ENCODE results near the gene NOP9.
"Not testable (repeated sequence)": the region's sequence is repeated elsewhere in the genome, so short reads cannot be mapped to it uniquely, and the experiment has no call there.

The NOP9 gene

DNA sequence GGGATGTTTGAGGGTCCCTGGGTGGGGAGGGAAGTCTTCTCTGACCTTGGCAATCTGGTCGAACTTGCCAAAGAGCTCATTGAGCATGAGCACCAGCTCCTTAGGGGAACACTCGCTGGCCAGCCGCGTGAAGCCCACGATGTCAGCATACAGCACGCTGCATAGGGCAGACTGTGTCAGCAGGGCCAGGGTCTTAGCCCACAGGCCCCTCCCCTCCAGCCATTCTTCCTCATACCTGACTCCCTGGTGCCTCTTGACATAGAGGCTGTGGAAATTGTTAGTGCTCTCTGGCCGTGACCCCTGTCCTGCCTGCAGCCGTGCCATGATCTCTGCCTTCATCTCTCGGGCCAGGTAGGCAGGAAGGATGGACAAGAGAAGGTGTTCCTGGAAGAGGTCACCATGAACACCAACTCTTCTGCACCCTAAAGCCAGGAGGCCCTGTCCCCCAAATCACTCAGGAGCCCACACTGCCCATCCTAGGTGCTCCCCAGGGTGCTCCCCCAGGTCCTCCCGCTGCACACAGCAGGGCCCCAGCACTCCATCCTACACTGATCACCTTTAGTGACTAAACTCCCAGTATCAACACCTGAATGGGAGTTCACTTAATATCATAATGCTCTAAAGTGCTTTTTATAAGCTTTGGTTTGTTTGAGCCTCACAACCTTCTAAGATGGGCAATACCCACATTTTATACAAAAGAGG lies 31.5 kb downstream of the NOP9 start:
- no peak for DNase-seq

- DNase-seq, result no peak
Measured at GRCh38 chr14:24331731-24332267, 32.1 kb downstream of the NOP9 start.

GRCh38 chr14:24332268-24332993 lies 32.8 kb downstream of the NOP9 start:
- peak; percentile 84 for DNase-seq

- DNase-seq, result peak; percentile 46
Measured at GRCh38 chr14:24334431-24335291, 35.0 kb downstream of the NOP9 start, which contains the start of gene ADCY4. ADCY4 (minus strand) TSS chr14:24335071; CDS start chr14:24334652, 419 bp downstream.

DNA sequence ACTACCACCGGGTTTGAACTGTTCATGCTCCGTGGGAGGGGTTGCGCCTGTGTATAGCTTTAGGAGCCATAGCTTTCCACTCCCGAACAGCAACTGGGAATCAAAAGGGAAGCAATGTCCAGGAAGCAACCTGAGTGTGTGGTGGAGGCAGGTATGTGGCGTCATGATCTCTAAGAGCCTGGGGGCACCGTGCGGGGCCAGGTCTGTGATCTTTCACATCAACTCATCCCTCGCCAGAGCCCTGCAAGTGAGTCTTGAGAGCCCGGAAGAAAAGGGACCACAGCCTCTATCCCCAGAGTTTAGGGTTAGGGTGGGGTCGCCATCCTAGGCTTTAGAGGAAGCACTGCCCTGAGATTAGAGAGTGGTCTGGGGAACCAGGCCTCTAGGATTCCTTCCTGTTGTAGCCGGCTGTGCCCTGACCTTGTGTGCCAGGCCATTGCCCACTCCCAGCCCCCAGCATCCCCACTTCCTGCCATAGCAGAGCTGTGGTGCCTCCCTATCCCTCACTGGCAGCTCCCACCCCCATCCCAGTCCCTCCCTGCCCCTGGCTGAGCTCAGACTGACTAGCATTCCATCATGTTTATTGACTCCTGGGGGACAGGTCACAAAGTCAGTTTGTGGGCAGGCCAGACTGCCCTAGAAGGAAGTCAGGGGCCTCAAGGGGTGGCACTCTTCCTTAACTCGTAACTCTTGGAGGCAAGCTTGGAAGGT lies 36.0 kb downstream of the NOP9 start:
- no peak for DNase-seq

DNA sequence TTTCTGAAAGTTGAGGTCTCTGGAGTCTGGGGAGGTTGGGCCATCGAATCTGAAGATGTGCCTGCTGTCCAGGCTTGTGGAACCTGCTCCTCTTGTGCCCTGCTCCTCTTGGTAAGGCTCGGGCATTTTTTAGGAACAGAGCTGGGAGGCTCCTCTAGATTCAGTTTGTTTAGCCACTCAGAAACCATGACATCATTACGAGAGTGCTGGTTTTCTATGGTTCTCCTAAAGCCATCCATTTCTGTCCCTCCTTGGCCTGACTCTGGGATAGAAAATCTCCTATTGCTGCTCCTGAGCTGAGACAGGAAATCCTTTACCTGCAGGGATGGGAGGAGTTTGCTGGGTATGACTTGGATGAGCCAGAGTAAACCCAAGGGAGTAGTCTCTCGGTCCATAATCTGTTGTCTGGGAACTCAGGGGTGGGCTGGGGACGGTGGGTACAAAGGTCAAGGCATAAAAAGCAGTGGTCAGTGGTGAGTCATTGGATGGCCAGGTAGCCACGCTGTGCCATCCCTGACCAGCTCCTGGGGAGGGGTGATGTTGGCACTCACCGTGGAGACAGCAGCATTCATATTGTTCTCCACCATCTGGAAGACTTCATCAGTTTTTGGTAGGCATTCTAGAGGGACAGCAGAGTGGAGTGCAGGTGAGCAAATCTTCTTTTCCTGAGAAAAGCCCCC lies 37.6 kb downstream of the NOP9 start:
- DNase-seq, result no peak

DNA sequence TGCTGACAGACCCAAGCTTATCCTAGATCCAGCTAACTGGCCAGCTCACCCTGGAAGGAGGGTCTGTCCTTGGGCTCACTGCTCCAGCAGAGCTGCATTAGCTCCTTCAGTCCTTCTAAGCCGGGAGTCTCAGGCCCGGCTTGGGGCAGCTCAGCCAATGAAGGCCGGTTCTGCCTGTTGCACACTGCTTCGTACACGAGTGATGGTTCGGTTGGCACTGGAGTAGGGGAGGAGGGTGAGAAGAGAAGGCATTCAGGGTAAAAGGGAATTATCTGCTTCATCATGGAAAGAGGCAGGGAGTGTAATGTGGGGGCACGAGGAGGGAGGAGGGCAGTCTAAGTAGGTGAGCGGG lies 38.1 kb downstream of the NOP9 start:
- no peak for DNase-seq

DNA sequence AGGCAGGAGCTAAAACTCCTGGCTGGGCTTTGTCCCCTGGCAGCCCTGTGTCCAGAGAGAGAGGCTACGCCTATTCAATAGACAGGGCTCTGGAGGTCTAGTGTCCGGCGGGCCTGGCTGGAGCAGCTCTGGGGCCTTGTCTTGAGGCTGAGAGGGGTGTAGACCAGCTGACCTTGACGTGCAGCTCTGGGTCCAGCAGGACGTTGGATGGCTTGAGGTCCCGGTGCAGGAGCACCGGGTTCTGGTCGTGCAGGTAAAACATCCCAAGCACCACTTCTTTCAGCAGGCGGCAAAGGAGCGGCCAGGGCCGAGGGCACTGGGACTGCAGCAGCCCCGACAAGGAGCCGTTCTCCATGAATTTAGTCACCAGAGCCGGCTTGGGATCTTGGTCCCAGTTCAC lies 39.2 kb downstream of the NOP9 start:
- DNase-seq, result no peak

DNA sequence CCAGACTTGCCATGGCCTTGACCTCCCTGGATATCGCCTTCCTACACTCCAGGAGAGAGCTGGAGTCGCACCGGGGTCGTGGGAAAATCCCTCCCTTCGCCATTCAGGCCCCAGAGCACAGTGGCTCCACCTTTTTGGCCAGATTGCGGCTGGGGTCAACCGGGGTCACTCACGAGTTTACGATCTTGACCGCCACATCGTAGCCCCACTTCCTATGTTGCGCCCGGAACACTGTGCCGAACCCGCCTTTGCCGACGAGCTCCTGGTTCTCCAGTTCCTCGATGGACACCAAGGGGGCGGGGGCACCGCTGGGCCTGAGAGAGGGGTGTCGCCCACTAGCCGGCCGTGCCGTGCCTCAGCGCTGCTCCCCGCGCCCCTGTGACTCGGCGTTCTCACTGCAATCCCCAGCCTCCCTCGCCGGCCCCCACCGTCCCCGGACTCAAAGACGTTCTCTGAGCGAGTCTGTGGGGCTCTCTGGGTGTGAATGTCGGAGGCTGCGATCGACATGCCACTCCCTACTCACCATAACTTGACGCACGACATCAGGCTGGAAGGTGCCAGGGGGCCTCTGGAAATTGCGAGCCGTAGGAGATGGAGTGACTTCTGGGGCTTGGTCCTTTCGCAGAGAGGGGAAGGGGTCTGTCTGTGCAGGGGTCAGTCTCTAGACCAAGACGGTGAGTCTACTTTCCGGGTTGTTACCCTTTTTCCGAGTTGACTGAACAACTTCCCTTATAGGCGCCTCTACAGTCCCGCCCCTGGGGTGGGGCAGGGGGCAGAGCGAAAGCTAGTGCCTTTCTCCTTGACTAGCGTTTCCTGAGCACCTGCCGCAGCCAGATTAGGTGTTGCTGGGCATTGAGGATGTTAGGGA lies 39.9 kb downstream of the NOP9 start, which contains the start of gene RIPK3:
Gene RIPK3, minus strand, starts transcription at position 708 of the 868 bp plus-strand sequence. Its CDS starts 165 bp downstream, at position 543.
- DNase-seq, result peak; percentile 72

GRCh38 chr14:24340606-24341005 lies 41.0 kb downstream of the NOP9 start:
- DNase-seq, result no peak

- DNase-seq, result no peak
Measured at GRCh38 chr14:24342889-24343288, 43.2 kb downstream of the NOP9 start.

GRCh38 chr14:24343795-24344660 lies 44.4 kb downstream of the NOP9 start:
- DNase-seq, result no peak

DNA sequence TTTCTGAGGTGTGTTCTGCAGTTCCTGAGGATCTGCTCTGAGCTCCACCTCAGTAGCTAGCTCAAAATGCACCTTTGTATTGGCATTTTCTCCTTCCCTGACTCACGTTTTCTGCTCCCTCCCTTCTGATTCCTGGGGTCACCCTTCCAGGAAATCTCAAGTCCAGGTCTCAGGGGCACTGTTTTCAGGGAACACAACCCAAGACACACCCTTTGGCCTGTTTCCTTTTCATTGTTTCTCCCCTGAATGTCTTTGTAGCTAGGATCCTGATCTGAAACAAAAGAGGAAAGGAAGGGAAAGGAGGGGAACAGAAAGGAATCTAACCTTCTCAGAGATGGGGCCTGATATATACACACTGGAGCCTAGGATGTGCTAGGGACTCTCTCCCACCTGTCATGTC lies 47.5 kb downstream of the NOP9 start:
- DNase-seq, result no peak

GRCh38 chr14:24348186-24348585 lies 48.5 kb downstream of the NOP9 start:
- DNase-seq, result no peak

DNA sequence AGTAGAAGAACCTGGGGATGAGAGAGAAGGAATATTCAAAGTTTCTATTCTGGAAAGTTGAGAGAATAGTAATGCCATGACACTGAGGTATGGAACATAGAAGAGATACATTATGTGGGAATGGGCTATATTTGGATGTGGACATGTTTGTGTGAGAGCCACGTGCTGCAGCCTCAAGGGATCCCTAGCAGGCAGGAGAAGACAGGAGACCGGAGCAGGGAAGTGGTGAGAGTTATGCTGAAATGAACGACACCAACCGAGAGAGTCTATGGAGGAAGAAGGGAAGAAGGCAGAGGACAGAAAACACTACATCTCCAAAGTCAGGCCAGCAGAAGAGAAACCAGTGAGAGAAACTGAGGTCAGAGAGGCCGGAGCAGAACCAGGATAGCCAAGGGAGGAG lies 50.1 kb downstream of the NOP9 start:
- DNase-seq, result no peak

DNA sequence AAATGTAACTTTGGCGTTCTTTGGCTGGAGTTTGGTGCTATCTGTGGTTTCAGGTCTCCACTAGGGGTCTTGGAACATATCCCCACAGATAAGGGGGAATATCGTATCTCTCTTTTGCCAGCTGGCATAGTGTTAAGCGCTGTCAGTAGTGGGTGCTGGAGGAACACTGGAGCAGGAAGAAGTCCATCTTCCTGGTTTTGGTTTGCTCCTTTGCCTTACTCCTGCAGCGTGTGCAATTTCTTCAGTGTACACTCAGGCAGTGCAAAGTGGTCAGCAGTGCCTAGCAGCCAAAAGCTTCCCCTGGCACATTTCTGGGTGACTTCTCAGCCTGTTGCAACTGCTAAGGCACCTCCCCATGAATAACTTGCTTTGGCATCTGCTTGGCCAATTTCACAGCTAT lies 51.9 kb downstream of the NOP9 start:
- DNase-seq, result no peak

- DNase-seq, result no peak
Measured at GRCh38 chr14:24353559-24354481, 54.2 kb downstream of the NOP9 start.

- DNase-seq, result not testable (repeated sequence)
Measured at GRCh38 chr14:24354482-24354825, 54.8 kb downstream of the NOP9 start.

GRCh38 chr14:24355009-24355408 lies 55.4 kb downstream of the NOP9 start:
- DNase-seq, result no peak

All from activated naive CD4-positive, alpha-beta T cell treated with anti-CD3 and anti-CD28 coated beads, Interleukin-2, amount 50 U/mL, for 16 hours (primary cell).